Measurements from ENCODE around the gene EHF.

- TF ChIP-seq, protein P1, sequence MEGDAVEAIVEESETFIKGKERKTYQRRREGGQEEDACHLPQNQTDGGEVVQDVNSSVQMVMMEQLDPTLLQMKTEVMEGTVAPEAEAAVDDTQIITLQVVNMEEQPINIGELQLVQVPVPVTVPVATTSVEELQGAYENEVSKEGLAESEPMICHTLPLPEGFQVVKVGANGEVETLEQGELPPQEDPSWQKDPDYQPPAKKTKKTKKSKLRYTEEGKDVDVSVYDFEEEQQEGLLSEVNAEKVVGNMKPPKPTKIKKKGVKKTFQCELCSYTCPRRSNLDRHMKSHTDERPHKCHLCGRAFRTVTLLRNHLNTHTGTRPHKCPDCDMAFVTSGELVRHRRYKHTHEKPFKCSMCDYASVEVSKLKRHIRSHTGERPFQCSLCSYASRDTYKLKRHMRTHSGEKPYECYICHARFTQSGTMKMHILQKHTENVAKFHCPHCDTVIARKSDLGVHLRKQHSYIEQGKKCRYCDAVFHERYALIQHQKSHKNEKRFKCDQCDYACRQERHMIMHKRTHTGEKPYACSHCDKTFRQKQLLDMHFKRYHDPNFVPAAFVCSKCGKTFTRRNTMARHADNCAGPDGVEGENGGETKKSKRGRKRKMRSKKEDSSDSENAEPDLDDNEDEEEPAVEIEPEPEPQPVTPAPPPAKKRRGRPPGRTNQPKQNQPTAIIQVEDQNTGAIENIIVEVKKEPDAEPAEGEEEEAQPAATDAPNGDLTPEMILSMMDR (IDR thresholded peaks at IDR 0.05): no peak
- no peak; the same call in 1 of the 2 replicates for TF ChIP-seq POLR2AphosphoS5 (IDR thresholded peaks at IDR 0.05; ENCODE audit: low read depth, low read length)
- TF ChIP-seq REST (IDR thresholded peaks at IDR 0.05; ENCODE audit: insufficient read depth in 1 of 2, low read depth in 2 of 2, low read length in 1 of 2): no peak
- no peak for TF ChIP-seq SIN3A (IDR thresholded peaks at IDR 0.05; ENCODE audit: borderline replicate concordance, insufficient read depth, low read depth, low read length)
These were observed 11.4 kb downstream of the EHF start for GRCh38 chr11:34632105-34632791.
